PC-9 (cell line): Measurements from ENCODE around the gene IDI2. TPM values are rescaled to one million over a fixed set of nuclear protein-coding genes. Genes with fewer than 3 reads are reported as not detected.
A peak's percentile ranks its signal among the peaks of the same experiment; 100 is the strongest.

Experiments used
- BruUV-seq: library from RNA; stranded (reverse); fragments of 400-500 nt; replicated peaks from 2 replicates; lab custom pipeline; 2021; lab: Mats Ljungman, UMichigan
- CTCF ChIA-PET: fragments of 300-600 bp; sonication (Branson Sonifier 250); formaldehyde crosslinking; loops from one replicate; lab custom pipeline; 2022; ENCODE audit warnings: antibody characterized with exemption; lab: Charles Lee
- POLR2A ChIA-PET: fragments of 300-600 bp; sonication (Branson Sonifier 250); formaldehyde crosslinking; loops from one replicate; lab custom pipeline; 2022; ENCODE audit warnings: antibody characterized with exemption; ENCODE audit not compliant: unreplicated experiment; lab: Charles Lee
- DNase-seq, 2 experiments: peaks; one replicate each; pipeline versions ENCODE4 v3.0.0 to v3.0.0-alpha.2; 2015 to 2022; ENCODE audit warnings: mixed read lengths in 1 of 2
- H2AFZ ChIP-seq: fragments of 200-600 bp; sonication (generic); 2 replicates; pipeline ENCODE4 v1.8.1; 2017; ENCODE audit warnings: antibody characterized with exemption
- H3F3A ChIP-seq: fragments of 200-600 bp; sonication (generic); 2 replicates; pipeline ENCODE4 v1.8.1; 2017; ENCODE audit warnings: antibody characterized with exemption, mild to moderate bottlenecking, low read depth; ENCODE audit not compliant: insufficient read depth
- H3K27ac ChIP-seq: fragments of 200-600 bp; sonication (generic); 2 replicates; pipeline ENCODE4 v1.6.1; 2016; ENCODE audit warnings: mixed run types
- H3K27me3 ChIP-seq: fragments of 200-600 bp; sonication (generic); 2 replicates; pipeline ENCODE4 v1.6.1; 2016; ENCODE audit warnings: low read depth, mixed run types; ENCODE audit not compliant: insufficient read depth
- H3K36me3 ChIP-seq: fragments of 200-600 bp; sonication (generic); 2 replicates; pipeline ENCODE4 v1.6.1; 2016; ENCODE audit warnings: low read depth, mixed run types
- H3K4me1 ChIP-seq: fragments of 200-600 bp; sonication (generic); replicated peaks from 2 replicates; pipeline ENCODE4 v1.6.1; 2016; ENCODE audit warnings: mixed run types; ENCODE audit not compliant: insufficient read depth
- H3K4me2 ChIP-seq: fragments of 200-600 bp; sonication (generic); 2 replicates; pipeline ENCODE4 v1.6.1; 2017; ENCODE audit warnings: mixed run types
- H3K4me3 ChIP-seq: fragments of 200-600 bp; sonication (generic); 2 replicates; pipeline ENCODE4 v1.6.1; 2016; ENCODE audit warnings: mixed run types
- H3K79me2 ChIP-seq: fragments of 200-600 bp; sonication (generic); 2 replicates; pipeline ENCODE4 v1.6.1; 2017; ENCODE audit warnings: low read depth, mixed run types
- H3K9me2 ChIP-seq: fragments of 200-600 bp; sonication (generic); 2 replicates; pipeline ENCODE4 v1.8.1; 2017; ENCODE audit warnings: mild to moderate bottlenecking; ENCODE audit not compliant: insufficient read depth
- H3K9me3 ChIP-seq: fragments of 200-600 bp; sonication (generic); 2 replicates; pipeline ENCODE4 v1.8.1; 2016; ENCODE audit warnings: low read depth; ENCODE audit not compliant: insufficient read depth
- H4K20me1 ChIP-seq: fragments of 200-600 bp; sonication (generic); 2 replicates; pipeline ENCODE4 v1.8.1; 2017; ENCODE audit not compliant: insufficient read depth
- CTCF ChIP-seq: fragments of 200-600 bp; sonication (generic); conservative IDR thresholded peaks from 2 replicates; pipeline ENCODE4 v1.6.1; 2017; ENCODE audit warnings: mixed run types, antibody characterized with exemption, mild to moderate bottlenecking, moderate library complexity
- EZH2 ChIP-seq: fragments of 200-600 bp; sonication (generic); IDR thresholded peaks from 2 replicates; pipeline ENCODE4 v1.8.0; 2017; ENCODE audit warnings: antibody characterized with exemption, low read depth
- intact Hi-C: fragments of 100-400 bp; cut with micrococcal nuclease; formaldehyde crosslinking; loops from one replicate; pipeline ENCODE4 v1.10.0; 2022; ENCODE audit not compliant: unreplicated experiment
- total RNA-seq: library from RNA; stranded (reverse); gene quantifications from 2 replicates; pipeline ENCODE4 v1.2.3, GENCODE V29; 2021

Gene IDI2
- total RNA-seq, 1 experiment from 2014 or later, result not detected

- Histone ChIP-seq H3K4me3 (no peak overlapping the region), H2AFZ (no peak overlapping the region), H3K27me3 (no peaks in the 10 kb centered on the region), H4K20me1 (peaks cover 68% of the 10 kb centered on the region), H3K27ac (no peak overlapping the region), H3F3A (peaks cover 10% of the 10 kb centered on the region; the same call in 1 of the 2 replicates), H3K36me3 (peaks cover 13% of the 10 kb centered on the region), H3K4me1 (peaks cover 10% of the 10 kb centered on the region), H3K4me2 (no peak overlapping the region), H3K79me2 (peaks cover 70% of the 10 kb centered on the region), H3K9me3 (no peaks in the 10 kb centered on the region), H3K9me2 (no peaks in the 10 kb centered on the region)
- no peak for TF ChIP-seq EZH2
- TF ChIP-seq CTCF, result no peak
- BruUV-seq, result no TSS peak
- intact Hi-C loops, result no loop called here
- DNase-seq, result no peak
- POLR2A ChIA-PET, result no interaction called here
- CTCF ChIA-PET, result no interaction called here
Observed at GRCh38 chr10:992467-992866, 33.2 kb downstream of the IDI2 start.

- BruUV-seq, result no TSS peak
- no peak overlapping the region for H2AFZ ChIP-seq
- POLR2A ChIA-PET, result no interaction called here
- peaks cover 63% of the 10 kb centered on the region for H4K20me1 ChIP-seq
- no peak overlapping the region for H3K4me3 ChIP-seq
- H3K79me2 ChIP-seq, result peaks cover 75% of the 10 kb centered on the region
- H3F3A ChIP-seq, result peaks cover 18% of the 10 kb centered on the region; the same call in 1 of the 2 replicates
- CTCF ChIA-PET, result no interaction called here
- H3K9me3 ChIP-seq, result no peaks in the 10 kb centered on the region
- H3K27ac ChIP-seq, result no peak overlapping the region
- intact Hi-C loops, result no loop called here
- no peak overlapping the region for H3K4me2 ChIP-seq
- no peaks in the 10 kb centered on the region for H3K9me2 ChIP-seq
- no peak for DNase-seq
- TF ChIP-seq EZH2, result no peak
- no peak for TF ChIP-seq CTCF
- peaks cover 7% of the 10 kb centered on the region; the same call in 1 of the 2 replicates for H3K36me3 ChIP-seq
- H3K4me1 ChIP-seq, result peaks cover 20% of the 10 kb centered on the region
- no peaks in the 10 kb centered on the region for H3K27me3 ChIP-seq
Observed at GRCh38 chr10:990808-991207, 34.9 kb downstream of the IDI2 start.

- no peaks in the 10 kb centered on the region for H3K27me3 ChIP-seq
- POLR2A ChIA-PET, result no interaction called here
- no peaks in the 10 kb centered on the region for H3K9me3 ChIP-seq
- H2AFZ ChIP-seq, result peak overlapping the region; percentile 62; the same call in 1 of the 2 replicates
- peaks cover 9% of the 10 kb centered on the region; the same call in 1 of the 2 replicates for H3F3A ChIP-seq
- peaks cover 20% of the 10 kb centered on the region for H3K4me1 ChIP-seq
- intact Hi-C loops, result loop anchor here (1.0 kb wide), 1 partner anchor 58 kb away; the partner anchor contains the start of gene LARP4B
- TF ChIP-seq EZH2, result no peak
- peak overlapping the region; percentile 91 for H3K4me3 ChIP-seq
- H3K36me3 ChIP-seq, result peaks cover 7% of the 10 kb centered on the region; the same call in 1 of the 2 replicates
- CTCF ChIA-PET, result no interaction called here
- peak overlapping the region; percentile 91 for H3K4me2 ChIP-seq
- peaks cover 52% of the 10 kb centered on the region for H4K20me1 ChIP-seq
- no peaks in the 10 kb centered on the region for H3K9me2 ChIP-seq
- H3K27ac ChIP-seq, result peak overlapping the region; percentile 50
- H3K79me2 ChIP-seq, result peaks cover 67% of the 10 kb centered on the region
- TSS peak; percentile 40 for BruUV-seq
- no peak for DNase-seq
Observed at GRCh38 chr10:988667-989545, 36.8 kb downstream of the IDI2 start.
